Liver (tissue), 3 donors: Measurements from ENCODE around the gene CLEC16A.

ENCODE experiments used
- EGR1 ChIP-seq, 2 donors: IDR thresholded peaks; 2 replicates each; pipeline ENCODE4 v1.6.1; 2016 to 2018; ENCODE audit warnings: antibody characterized with exemption in 2 of 2, low read depth in 2 of 2
- HNF4G ChIP-seq: IDR thresholded peaks from 2 replicates; pipeline ENCODE4 v1.6.1; 2016; ENCODE audit warnings: antibody characterized with exemption
- JUND ChIP-seq, 2 donors: IDR thresholded peaks; 2 replicates each; pipeline ENCODE4 v1.6.1; 2016; ENCODE audit warnings: antibody characterized with exemption in 2 of 2
- RAD21 ChIP-seq, 2 donors: IDR thresholded peaks; 2 replicates each; pipeline ENCODE4 v1.6.1; 2016; ENCODE audit warnings: antibody characterized with exemption in 2 of 2, mild to moderate bottlenecking in 2 of 2
- RXRA ChIP-seq, 2 donors: IDR thresholded peaks; 2 replicates each; pipeline ENCODE4 v1.6.1; 2017 to 2018; ENCODE audit warnings: antibody characterized with exemption in 2 of 2, mild to moderate bottlenecking in 1 of 2
- TAF1 ChIP-seq: conservative IDR thresholded peaks from 2 replicates; pipeline ENCODE4 v1.6.1; 2016; ENCODE audit warnings: antibody characterized with exemption, mild to moderate bottlenecking
- YY1 ChIP-seq: IDR thresholded peaks from 2 replicates; pipeline ENCODE4 v1.6.1; 2016; ENCODE audit warnings: antibody characterized with exemption, mild to moderate bottlenecking
- TF ChIP-seq, protein P1 (sequence below): fragments of 150-350 bp; IDR thresholded peaks from 2 replicates; pipeline ENCODE4 v1.5.1; 2017; ENCODE audit warnings: improper control_type of control experiment, low read depth, low read length; ENCODE audit not compliant: missing input control
- TF ChIP-seq, protein P2 (sequence below): IDR thresholded peaks from 2 replicates; pipeline ENCODE4 v1.6.1; 2016; ENCODE audit warnings: antibody characterized with exemption
- TF ChIP-seq, protein P3 (sequence below): IDR thresholded peaks from 2 replicates; pipeline ENCODE4 v1.6.1; 2016; ENCODE audit warnings: antibody characterized with exemption, mild to moderate bottlenecking
- donor health status: healthy.
- donor health status: healthy.

DNA sequence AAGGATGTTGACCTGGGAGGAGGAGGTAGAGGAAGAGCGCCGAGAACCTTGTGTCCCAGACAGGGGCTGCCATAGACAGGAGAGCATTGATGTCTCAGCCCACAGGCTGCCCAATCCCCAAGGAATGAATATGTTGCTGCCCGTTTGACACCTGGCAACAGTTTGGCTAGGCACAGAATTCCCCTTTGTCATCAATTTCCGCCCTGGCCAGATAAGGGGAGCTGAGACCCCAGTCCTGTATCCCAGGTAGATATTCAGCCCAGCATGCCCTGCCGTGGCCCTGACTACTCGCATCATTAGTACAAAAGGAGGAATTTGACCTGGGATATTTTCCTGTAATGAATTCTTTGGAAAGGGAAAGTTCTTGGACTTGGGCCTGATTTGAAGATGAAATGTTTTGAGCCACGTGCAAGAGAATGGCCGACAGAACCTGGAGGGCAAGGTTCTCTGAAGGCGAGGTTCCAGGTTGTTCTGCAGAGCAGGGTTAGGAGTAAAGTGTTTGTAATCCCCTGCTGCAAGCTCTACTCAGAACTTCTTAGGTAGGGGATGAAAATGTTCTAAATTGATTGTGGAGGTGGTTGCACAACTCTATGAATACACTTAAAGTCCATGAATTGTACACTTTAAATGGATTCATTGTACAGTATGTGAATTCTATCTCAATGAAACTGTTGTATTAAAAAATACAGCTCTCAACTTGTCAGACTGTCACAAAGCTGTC, 202.8 kb downstream of the CLEC16A start:
- TF ChIP-seq TAF1 (no peak), EGR1 (IDR thresholded peaks at IDR 0.05; ENCODE audit: low read depth in 2 of 2) (no peak), YY1 (no peak), RAD21 (IDR thresholded peaks at IDR 0.05) (no peak), RXRA (IDR thresholded peaks at IDR 0.05) (no peak), JUND (IDR thresholded peaks at IDR 0.05) (no peak), HNF4G (no peak)
- TF ChIP-seq, protein P1, sequence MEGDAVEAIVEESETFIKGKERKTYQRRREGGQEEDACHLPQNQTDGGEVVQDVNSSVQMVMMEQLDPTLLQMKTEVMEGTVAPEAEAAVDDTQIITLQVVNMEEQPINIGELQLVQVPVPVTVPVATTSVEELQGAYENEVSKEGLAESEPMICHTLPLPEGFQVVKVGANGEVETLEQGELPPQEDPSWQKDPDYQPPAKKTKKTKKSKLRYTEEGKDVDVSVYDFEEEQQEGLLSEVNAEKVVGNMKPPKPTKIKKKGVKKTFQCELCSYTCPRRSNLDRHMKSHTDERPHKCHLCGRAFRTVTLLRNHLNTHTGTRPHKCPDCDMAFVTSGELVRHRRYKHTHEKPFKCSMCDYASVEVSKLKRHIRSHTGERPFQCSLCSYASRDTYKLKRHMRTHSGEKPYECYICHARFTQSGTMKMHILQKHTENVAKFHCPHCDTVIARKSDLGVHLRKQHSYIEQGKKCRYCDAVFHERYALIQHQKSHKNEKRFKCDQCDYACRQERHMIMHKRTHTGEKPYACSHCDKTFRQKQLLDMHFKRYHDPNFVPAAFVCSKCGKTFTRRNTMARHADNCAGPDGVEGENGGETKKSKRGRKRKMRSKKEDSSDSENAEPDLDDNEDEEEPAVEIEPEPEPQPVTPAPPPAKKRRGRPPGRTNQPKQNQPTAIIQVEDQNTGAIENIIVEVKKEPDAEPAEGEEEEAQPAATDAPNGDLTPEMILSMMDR, result no peak
- TF ChIP-seq, protein P2, sequence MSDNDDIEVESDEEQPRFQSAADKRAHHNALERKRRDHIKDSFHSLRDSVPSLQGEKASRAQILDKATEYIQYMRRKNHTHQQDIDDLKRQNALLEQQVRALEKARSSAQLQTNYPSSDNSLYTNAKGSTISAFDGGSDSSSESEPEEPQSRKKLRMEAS, result no peak
- TF ChIP-seq, protein P3, sequence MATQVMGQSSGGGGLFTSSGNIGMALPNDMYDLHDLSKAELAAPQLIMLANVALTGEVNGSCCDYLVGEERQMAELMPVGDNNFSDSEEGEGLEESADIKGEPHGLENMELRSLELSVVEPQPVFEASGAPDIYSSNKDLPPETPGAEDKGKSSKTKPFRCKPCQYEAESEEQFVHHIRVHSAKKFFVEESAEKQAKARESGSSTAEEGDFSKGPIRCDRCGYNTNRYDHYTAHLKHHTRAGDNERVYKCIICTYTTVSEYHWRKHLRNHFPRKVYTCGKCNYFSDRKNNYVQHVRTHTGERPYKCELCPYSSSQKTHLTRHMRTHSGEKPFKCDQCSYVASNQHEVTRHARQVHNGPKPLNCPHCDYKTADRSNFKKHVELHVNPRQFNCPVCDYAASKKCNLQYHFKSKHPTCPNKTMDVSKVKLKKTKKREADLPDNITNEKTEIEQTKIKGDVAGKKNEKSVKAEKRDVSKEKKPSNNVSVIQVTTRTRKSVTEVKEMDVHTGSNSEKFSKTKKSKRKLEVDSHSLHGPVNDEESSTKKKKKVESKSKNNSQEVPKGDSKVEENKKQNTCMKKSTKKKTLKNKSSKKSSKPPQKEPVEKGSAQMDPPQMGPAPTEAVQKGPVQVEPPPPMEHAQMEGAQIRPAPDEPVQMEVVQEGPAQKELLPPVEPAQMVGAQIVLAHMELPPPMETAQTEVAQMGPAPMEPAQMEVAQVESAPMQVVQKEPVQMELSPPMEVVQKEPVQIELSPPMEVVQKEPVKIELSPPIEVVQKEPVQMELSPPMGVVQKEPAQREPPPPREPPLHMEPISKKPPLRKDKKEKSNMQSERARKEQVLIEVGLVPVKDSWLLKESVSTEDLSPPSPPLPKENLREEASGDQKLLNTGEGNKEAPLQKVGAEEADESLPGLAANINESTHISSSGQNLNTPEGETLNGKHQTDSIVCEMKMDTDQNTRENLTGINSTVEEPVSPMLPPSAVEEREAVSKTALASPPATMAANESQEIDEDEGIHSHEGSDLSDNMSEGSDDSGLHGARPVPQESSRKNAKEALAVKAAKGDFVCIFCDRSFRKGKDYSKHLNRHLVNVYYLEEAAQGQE, result no peak
